ENCODE data around the gene UQCC2.

- no peak for TF ChIP-seq POU6F1 (CRISPR knock-in tag; IDR thresholded peaks at IDR 0.05; ENCODE audit: borderline replicate concordance, low read depth)
- TF ChIP-seq ZFP30 (CRISPR knock-in tag; IDR thresholded peaks at IDR 0.05): no peak
- no peak for TF ChIP-seq ARNTL (CRISPR knock-in tag; IDR thresholded peaks at IDR 0.05; ENCODE audit: borderline replicate concordance, low read depth)
- TF ChIP-seq CSRNP3 (CRISPR knock-in tag; IDR thresholded peaks at IDR 0.05): no peak
- no peak for TF ChIP-seq ESRRG (CRISPR knock-in tag; IDR thresholded peaks at IDR 0.05)
- no peak for TF ChIP-seq BACH2 (CRISPR knock-in tag; IDR thresholded peaks at IDR 0.05; ENCODE audit: borderline replicate concordance)
- TF ChIP-seq OSR1 (CRISPR knock-in tag; IDR thresholded peaks at IDR 0.05): no peak
- TF ChIP-seq TSHZ2 (CRISPR knock-in tag; IDR thresholded peaks at IDR 0.05): no peak
- no peak for TF ChIP-seq ZNF565 (CRISPR knock-in tag; conservative IDR thresholded peaks at IDR 0.05; ENCODE audit: low read depth)
- no peak for TF ChIP-seq ZNF70 (CRISPR knock-in tag; IDR thresholded peaks at IDR 0.05)
Observed at GRCh38 chr6:33658982-33659689, 52.4 kb downstream of the UQCC2 start.
